Neural cell (in vitro differentiated cells): ENCODE data around the gene ARHGEF4. TPM values are rescaled to one million over a fixed set of nuclear protein-coding genes. Genes with fewer than 3 reads are reported as not detected.
A peak's percentile ranks its signal among the peaks of the same experiment; 100 is the strongest.

Experiments
- H2AFZ ChIP-seq: fragments of 200-600, 300-800 bp; sonication (generic), shearing (Covaris generic); 2 replicates; pipeline ENCODE4 v1.6.0; 2014; ENCODE audit warnings: low read depth, mild to moderate bottlenecking, antibody characterized with exemption, low read length, moderate library complexity
- H3F3A ChIP-seq: fragments of 200-600 bp; shearing (Covaris generic); 2 replicates; pipeline ENCODE4 v1.6.1; 2016; ENCODE audit warnings: mild to moderate bottlenecking, moderate library complexity, mixed read lengths, antibody characterized with exemption, low read length; ENCODE audit not compliant: insufficient read depth, poor library complexity, severe bottlenecking
- H3K27ac ChIP-seq: fragments of 200-600, 300-800 bp; sonication (generic), shearing (Covaris generic); 2 replicates; pipeline ENCODE4 v1.5.1; 2014; ENCODE audit warnings: mild to moderate bottlenecking, low read length, moderate library complexity
- H3K27me3 ChIP-seq: fragments of 300-800, 200-600 bp; sonication (generic), shearing (Covaris generic); 2 replicates; pipeline ENCODE4 v1.6.0; 2014; ENCODE audit warnings: mild to moderate bottlenecking, low read depth, low read length, moderate library complexity; ENCODE audit not compliant: insufficient read depth
- H3K36me3 ChIP-seq: fragments of 300-800, 200-600 bp; sonication (generic), shearing (Covaris generic); 2 replicates; pipeline ENCODE4 v1.5.1; 2014; ENCODE audit warnings: mild to moderate bottlenecking, antibody characterized with exemption, low read length, moderate library complexity; ENCODE audit not compliant: insufficient read depth
- H3K4me2 ChIP-seq: fragments of 300-800, 200-600 bp; sonication (generic), shearing (Covaris generic); 2 replicates; pipeline ENCODE4 v1.6.0; 2014; ENCODE audit warnings: mild to moderate bottlenecking, low read length
- H3K4me3 ChIP-seq: fragments of 300-800, 200-600 bp; sonication (generic), shearing (Covaris generic); 2 replicates; pipeline ENCODE4 v1.5.1; 2014; ENCODE audit warnings: mild to moderate bottlenecking, low read length, moderate library complexity
- H3K79me2 ChIP-seq: fragments of 200-600 bp; shearing (Covaris generic); replicated peaks from 2 replicates; pipeline ENCODE4 v1.6.0; 2014; ENCODE audit warnings: mild to moderate bottlenecking, low read length, moderate library complexity; ENCODE audit not compliant: insufficient read depth
- H3K9ac ChIP-seq: fragments of 300-800, 200-600 bp; sonication (generic), shearing (Covaris generic); 2 replicates; pipeline ENCODE4 v1.6.1; 2016; ENCODE audit warnings: mild to moderate bottlenecking, low read length, mixed read lengths
- H3K9me2 ChIP-seq: fragments of 200-600 bp; shearing (Covaris generic); 2 replicates; pipeline ENCODE4 v1.6.1; 2016; ENCODE audit warnings: mild to moderate bottlenecking, low read length, mixed read lengths; ENCODE audit not compliant: insufficient read depth
- H3K9me3 ChIP-seq: fragments of 200-600, 300-800 bp; sonication (generic), shearing (Covaris generic); 2 replicates; pipeline ENCODE4 v1.6.1; 2016; ENCODE audit warnings: mild to moderate bottlenecking, mixed run types, low read length, moderate library complexity, mixed read lengths
- H4K20me1 ChIP-seq: fragments of 200-600 bp; shearing (Covaris generic); 2 replicates; pipeline ENCODE4 v1.6.1; 2016; ENCODE audit warnings: mild to moderate bottlenecking, mixed run types; ENCODE audit not compliant: insufficient read depth
- EP300 ChIP-seq: fragments of 450-650 bp; conservative IDR thresholded peaks from 2 replicates; pipeline ENCODE4 v1.6.1; 2014; ENCODE audit warnings: antibody characterized with exemption, mild to moderate bottlenecking, moderate library complexity; ENCODE audit not compliant: poor library complexity, severe bottlenecking
- EZH2 ChIP-seq: fragments of 200-600, 300-800 bp; shearing (Covaris generic), sonication (generic); IDR thresholded peaks from 2 replicates; pipeline ENCODE4 v1.6.1; 2014; ENCODE audit warnings: antibody characterized with exemption, low read length, borderline replicate concordance, mild to moderate bottlenecking; ENCODE audit not compliant: insufficient read depth, poor library complexity, severe bottlenecking
- MXI1 ChIP-seq: fragments of 450-650 bp; conservative IDR thresholded peaks from 2 replicates; pipeline ENCODE4 v1.6.1; 2014; ENCODE audit warnings: antibody characterized with exemption, mild to moderate bottlenecking; ENCODE audit not compliant: poor library complexity, severe bottlenecking
- POLR2AphosphoS5 ChIP-seq: IDR thresholded peaks from 2 replicates; pipeline ENCODE4 v1.6.1; 2012
- RAD21 ChIP-seq: fragments of 450-650 bp; conservative IDR thresholded peaks from 2 replicates; pipeline ENCODE4 v1.6.1; 2014; ENCODE audit warnings: antibody characterized with exemption, mild to moderate bottlenecking, moderate library complexity
- SMC3 ChIP-seq: fragments of 450-650 bp; conservative IDR thresholded peaks from 2 replicates; pipeline ENCODE4 v1.6.1; 2014; ENCODE audit warnings: antibody characterized with exemption, mild to moderate bottlenecking, moderate library complexity; ENCODE audit not compliant: poor library complexity
- TAF1 ChIP-seq: IDR thresholded peaks from 2 replicates; pipeline ENCODE4 v1.6.1; 2012; ENCODE audit warnings: low read depth
- polyA plus RNA-seq: library from polyadenylated mRNA; depleted of rRNA; stranded (reverse); fragments of >200 nt; gene quantifications from 2 replicates; pipeline ENCODE4 v1.2.3, GENCODE V29; 2014
- TF ChIP-seq, protein P1 (sequence below): fragments of 450-650 bp; IDR thresholded peaks from 2 replicates; pipeline ENCODE4 v1.5.1; 2014; ENCODE audit warnings: antibody characterized with exemption, mild to moderate bottlenecking, moderate library complexity; ENCODE audit not compliant: poor library complexity, severe bottlenecking
- TF ChIP-seq, protein P2 (sequence below): IDR thresholded peaks from 2 replicates; pipeline ENCODE4 v1.6.1; 2012; ENCODE audit warnings: borderline replicate concordance

Gene ARHGEF4
- polyA plus RNA-seq, 1 donor from 2014 or later: 45.9 TPM

DNA sequence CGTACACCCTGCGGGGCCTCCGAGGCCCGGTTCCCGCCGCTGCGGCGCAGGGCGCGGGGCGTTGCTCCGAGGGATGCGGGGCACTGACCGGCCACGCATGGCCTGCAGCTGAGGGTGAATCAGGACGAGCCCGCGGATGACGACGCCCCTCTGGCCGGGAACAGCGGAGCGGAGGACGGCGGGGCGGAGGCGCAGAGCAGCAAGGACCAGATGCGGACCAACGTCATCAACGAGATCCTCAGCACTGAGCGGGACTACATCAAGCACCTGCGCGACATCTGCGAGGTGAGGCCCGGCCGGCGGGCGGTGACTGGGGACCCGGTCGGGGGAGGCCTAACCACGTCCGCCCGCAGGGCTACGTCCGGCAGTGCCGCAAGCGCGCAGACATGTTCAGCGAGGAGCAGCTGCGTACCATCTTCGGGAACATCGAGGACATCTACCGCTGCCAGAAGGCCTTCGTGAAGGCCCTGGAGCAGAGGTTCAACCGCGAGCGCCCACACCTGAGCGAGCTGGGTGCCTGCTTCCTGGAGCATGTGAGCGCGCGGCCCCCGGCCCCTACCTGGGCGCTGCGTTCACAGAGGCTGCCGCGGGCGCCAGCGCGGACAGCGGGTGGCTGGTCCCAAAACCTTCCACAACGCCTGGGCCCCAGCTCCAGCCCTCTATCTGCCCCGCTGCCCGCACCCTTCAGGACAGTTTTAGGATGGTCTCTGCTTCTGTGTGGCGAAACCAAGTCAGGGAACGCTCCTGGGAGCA is 203.4 kb downstream of the ARHGEF4 start:
- no peak for TF ChIP-seq EZH2
- no peak for TF ChIP-seq TAF1
- TF ChIP-seq POLR2AphosphoS5: no peak
- no peak for TF ChIP-seq RAD21
- TF ChIP-seq, protein P1, sequence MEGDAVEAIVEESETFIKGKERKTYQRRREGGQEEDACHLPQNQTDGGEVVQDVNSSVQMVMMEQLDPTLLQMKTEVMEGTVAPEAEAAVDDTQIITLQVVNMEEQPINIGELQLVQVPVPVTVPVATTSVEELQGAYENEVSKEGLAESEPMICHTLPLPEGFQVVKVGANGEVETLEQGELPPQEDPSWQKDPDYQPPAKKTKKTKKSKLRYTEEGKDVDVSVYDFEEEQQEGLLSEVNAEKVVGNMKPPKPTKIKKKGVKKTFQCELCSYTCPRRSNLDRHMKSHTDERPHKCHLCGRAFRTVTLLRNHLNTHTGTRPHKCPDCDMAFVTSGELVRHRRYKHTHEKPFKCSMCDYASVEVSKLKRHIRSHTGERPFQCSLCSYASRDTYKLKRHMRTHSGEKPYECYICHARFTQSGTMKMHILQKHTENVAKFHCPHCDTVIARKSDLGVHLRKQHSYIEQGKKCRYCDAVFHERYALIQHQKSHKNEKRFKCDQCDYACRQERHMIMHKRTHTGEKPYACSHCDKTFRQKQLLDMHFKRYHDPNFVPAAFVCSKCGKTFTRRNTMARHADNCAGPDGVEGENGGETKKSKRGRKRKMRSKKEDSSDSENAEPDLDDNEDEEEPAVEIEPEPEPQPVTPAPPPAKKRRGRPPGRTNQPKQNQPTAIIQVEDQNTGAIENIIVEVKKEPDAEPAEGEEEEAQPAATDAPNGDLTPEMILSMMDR: no peak
- TF ChIP-seq, protein P2, sequence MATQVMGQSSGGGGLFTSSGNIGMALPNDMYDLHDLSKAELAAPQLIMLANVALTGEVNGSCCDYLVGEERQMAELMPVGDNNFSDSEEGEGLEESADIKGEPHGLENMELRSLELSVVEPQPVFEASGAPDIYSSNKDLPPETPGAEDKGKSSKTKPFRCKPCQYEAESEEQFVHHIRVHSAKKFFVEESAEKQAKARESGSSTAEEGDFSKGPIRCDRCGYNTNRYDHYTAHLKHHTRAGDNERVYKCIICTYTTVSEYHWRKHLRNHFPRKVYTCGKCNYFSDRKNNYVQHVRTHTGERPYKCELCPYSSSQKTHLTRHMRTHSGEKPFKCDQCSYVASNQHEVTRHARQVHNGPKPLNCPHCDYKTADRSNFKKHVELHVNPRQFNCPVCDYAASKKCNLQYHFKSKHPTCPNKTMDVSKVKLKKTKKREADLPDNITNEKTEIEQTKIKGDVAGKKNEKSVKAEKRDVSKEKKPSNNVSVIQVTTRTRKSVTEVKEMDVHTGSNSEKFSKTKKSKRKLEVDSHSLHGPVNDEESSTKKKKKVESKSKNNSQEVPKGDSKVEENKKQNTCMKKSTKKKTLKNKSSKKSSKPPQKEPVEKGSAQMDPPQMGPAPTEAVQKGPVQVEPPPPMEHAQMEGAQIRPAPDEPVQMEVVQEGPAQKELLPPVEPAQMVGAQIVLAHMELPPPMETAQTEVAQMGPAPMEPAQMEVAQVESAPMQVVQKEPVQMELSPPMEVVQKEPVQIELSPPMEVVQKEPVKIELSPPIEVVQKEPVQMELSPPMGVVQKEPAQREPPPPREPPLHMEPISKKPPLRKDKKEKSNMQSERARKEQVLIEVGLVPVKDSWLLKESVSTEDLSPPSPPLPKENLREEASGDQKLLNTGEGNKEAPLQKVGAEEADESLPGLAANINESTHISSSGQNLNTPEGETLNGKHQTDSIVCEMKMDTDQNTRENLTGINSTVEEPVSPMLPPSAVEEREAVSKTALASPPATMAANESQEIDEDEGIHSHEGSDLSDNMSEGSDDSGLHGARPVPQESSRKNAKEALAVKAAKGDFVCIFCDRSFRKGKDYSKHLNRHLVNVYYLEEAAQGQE: no peak
- no peak for TF ChIP-seq EP300
- TF ChIP-seq SMC3: no peak
- TF ChIP-seq MXI1: no peak
- no peak overlapping the region for H3K27ac ChIP-seq
- no peaks in the 10 kb centered on the region for H3F3A ChIP-seq
- H3K79me2 ChIP-seq: no peaks in the 10 kb centered on the region
- no peak overlapping the region for H2AFZ ChIP-seq
- no peaks in the 10 kb centered on the region for H3K9me2 ChIP-seq
- no peak overlapping the region for H3K4me2 ChIP-seq
- H3K27me3 ChIP-seq: no peaks in the 10 kb centered on the region
- H4K20me1 ChIP-seq: no peaks in the 10 kb centered on the region
- H3K9ac ChIP-seq: no peak overlapping the region
- H3K36me3 ChIP-seq: no peaks in the 10 kb centered on the region
- H3K9me3 ChIP-seq: no peaks in the 10 kb centered on the region
- no peak overlapping the region for H3K4me3 ChIP-seq

GRCh38 chr2:131040661-131041401 is 204.1 kb downstream of the ARHGEF4 start:
- Histone ChIP-seq H2AFZ (no peak overlapping the region), H3K4me2 (no peak overlapping the region), H4K20me1 (no peaks in the 10 kb centered on the region), H3K4me3 (no peak overlapping the region), H3K79me2 (no peaks in the 10 kb centered on the region), H3K9ac (no peak overlapping the region), H3K9me3 (no peaks in the 10 kb centered on the region), H3K27me3 (no peaks in the 10 kb centered on the region), H3K9me2 (no peaks in the 10 kb centered on the region), H3F3A (no peaks in the 10 kb centered on the region), H3K36me3 (no peaks in the 10 kb centered on the region), H3K27ac (no peak overlapping the region)
- TF ChIP-seq EP300 (no peak), SMC3 (no peak), POLR2AphosphoS5 (no peak), RAD21 (no peak), MXI1 (no peak)
- TF ChIP-seq, protein P1: peak; percentile 53
